Measurements from ENCODE around the gene CENPQ.

The CENPQ gene

DNA sequence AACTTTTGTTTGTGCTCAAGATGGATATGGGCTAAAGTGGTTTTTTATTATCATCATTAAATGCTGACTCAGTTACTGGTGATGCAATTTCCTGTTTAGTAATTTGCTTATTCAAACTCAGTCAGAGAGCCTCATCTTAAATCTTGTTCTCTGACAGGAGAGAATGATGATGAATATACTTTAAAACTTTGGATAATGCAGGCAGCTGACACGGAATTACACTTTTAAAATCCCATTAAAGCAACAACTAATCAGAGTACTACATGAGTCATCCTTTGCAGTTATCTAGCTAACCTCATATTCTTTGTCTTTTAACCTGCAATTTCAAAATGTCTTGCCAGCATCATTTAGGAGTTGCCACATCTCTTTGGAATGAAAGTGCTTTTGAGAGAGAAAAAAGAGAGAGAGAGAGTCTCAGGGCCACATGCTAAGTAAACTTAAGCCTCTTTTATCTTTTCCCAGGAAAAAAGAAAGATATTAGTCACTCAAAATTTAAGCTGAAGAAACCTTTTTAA is 78.1 kb downstream of the CENPQ start:
- peak; percentile 75 for DNase-seq (ENCODE audit: low spot score)

DNA sequence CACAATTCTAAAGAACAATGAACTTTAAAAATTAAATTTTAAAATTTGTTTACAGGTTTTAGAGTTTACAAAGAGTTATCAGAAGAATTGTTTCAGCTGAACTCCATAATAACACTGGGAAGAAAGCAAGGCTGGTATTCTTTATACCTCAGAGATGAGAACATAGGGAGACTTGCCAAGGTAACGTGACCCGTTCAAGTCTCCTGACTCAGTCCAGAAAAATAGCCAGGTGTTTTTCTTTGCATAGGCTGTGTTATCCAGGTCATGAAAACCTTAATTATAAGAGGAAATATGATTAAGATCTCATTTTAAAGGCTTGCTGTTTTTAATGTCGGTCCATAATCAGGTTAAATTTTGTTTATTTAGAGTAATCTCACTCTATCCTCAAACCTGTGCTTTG is 78.8 kb downstream of the CENPQ start:
- peak; percentile 6 for DNase-seq (ENCODE audit: low spot score)
